HEK293T (cell line): ENCODE data around the gene SMIM7.

Experiments used
- ARNT ChIP-seq: fragments of 450-650 bp; IDR thresholded peaks from 2 replicates; pipeline ENCODE4 v1.6.1; 2017; ENCODE audit warnings: mild to moderate bottlenecking
- BHLHE40 ChIP-seq: fragments of 450-650 bp; IDR thresholded peaks from 2 replicates; pipeline ENCODE4 v1.6.1; 2016; ENCODE audit warnings: mild to moderate bottlenecking, moderate library complexity, borderline replicate concordance
- CTBP1 ChIP-seq: fragments of 450-650 bp; IDR thresholded peaks from 2 replicates; pipeline ENCODE4 v1.6.1; 2016; ENCODE audit warnings: borderline replicate concordance
- ELF4 ChIP-seq: fragments of 450-650 bp; IDR thresholded peaks from 2 replicates; pipeline ENCODE4 v1.6.1; 2017; ENCODE audit warnings: antibody characterized with exemption
- FOXK2 ChIP-seq: fragments of 450-650 bp; IDR thresholded peaks from 2 replicates; pipeline ENCODE4 v1.6.1; 2016; ENCODE audit warnings: mild to moderate bottlenecking
- FOXM1 ChIP-seq: fragments of 450-650 bp; IDR thresholded peaks from 2 replicates; pipeline ENCODE4 v1.6.1; 2017; ENCODE audit warnings: mild to moderate bottlenecking, borderline replicate concordance
- L3MBTL2 ChIP-seq: fragments of 450-650 bp; conservative IDR thresholded peaks from 2 replicates; pipeline ENCODE4 v1.6.1; 2016; ENCODE audit warnings: mild to moderate bottlenecking
- LEF1 ChIP-seq: fragments of 450-650 bp; IDR thresholded peaks from 2 replicates; pipeline ENCODE4 v1.6.1; 2017; ENCODE audit warnings: mild to moderate bottlenecking, borderline replicate concordance
- NFRKB ChIP-seq: fragments of 450-650 bp; IDR thresholded peaks from 2 replicates; pipeline ENCODE4 v1.6.1; 2016; ENCODE audit warnings: mild to moderate bottlenecking, moderate library complexity
- SP1 ChIP-seq: fragments of 450-650 bp; IDR thresholded peaks from 2 replicates; pipeline ENCODE4 v1.6.1; 2017
- SUZ12 ChIP-seq: fragments of 450-650 bp; IDR thresholded peaks from 2 replicates; pipeline ENCODE4 v1.6.1; 2016; ENCODE audit warnings: mild to moderate bottlenecking
- TARDBP ChIP-seq: fragments of 450-650 bp; IDR thresholded peaks from 2 replicates; pipeline ENCODE4 v1.6.1; 2016
- ZNF384 ChIP-seq: fragments of 450-650 bp; IDR thresholded peaks from 2 replicates; pipeline ENCODE4 v1.6.1; 2016
- TF ChIP-seq, protein P1 (sequence below): fragments of 450-650 bp; IDR thresholded peaks from 2 replicates; pipeline ENCODE4 v1.6.1; 2016

DNA sequence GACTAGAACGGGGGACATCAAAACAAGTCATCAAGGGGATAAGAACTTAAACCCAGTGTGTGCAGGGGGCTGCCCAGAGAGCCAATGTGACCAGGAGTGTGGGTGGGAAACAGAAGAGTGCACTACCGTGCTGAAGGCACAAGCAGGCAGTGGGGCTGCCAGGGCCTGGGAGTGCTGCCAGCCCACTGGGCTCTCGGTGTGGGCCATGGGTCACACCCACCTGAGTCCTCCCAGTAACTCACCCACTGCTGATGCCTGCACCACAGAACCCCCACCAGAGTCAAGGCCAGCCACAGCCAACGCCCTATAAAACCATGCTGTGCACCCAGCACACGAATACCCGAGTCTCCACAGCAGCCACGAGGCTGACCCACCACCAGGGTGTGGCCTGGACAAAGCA, 40.5 kb downstream of the SMIM7 start:
- TF ChIP-seq ZNF384 (no peak), NFRKB (no peak), CTBP1 (no peak), FOXK2 (no peak), L3MBTL2 (no peak), TARDBP (no peak), SP1 (no peak), BHLHE40 (no peak), FOXM1 (no peak), ARNT (no peak), LEF1 (no peak), SUZ12 (no peak), ELF4 (no peak)
- TF ChIP-seq, protein P1, sequence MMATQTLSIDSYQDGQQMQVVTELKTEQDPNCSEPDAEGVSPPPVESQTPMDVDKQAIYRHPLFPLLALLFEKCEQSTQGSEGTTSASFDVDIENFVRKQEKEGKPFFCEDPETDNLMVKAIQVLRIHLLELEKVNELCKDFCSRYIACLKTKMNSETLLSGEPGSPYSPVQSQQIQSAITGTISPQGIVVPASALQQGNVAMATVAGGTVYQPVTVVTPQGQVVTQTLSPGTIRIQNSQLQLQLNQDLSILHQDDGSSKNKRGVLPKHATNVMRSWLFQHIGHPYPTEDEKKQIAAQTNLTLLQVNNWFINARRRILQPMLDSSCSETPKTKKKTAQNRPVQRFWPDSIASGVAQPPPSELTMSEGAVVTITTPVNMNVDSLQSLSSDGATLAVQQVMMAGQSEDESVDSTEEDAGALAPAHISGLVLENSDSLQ, result no peak
